HUES64 (cell line): ENCODE data around the gene LIPT2.

ENCODE experiments used
- H3K27ac ChIP-seq: 2 replicates; pipeline ENCODE4 v1.7.0; 2013; ENCODE audit warnings: low read depth, low read length, inconsistent platforms
- H3K27me3 ChIP-seq: 2 replicates; pipeline ENCODE4 v1.6.1; 2013; ENCODE audit warnings: mild to moderate bottlenecking, low read length; ENCODE audit not compliant: insufficient read depth
- H3K36me3 ChIP-seq: 2 replicates; pipeline ENCODE4 v1.6.1; 2013; ENCODE audit warnings: mild to moderate bottlenecking, low read length; ENCODE audit not compliant: insufficient read depth
- H3K4me1 ChIP-seq: 2 replicates; pipeline ENCODE4 v1.6.1; 2013; ENCODE audit warnings: mild to moderate bottlenecking, low read length, moderate library complexity; ENCODE audit not compliant: insufficient read depth
- H3K4me3 ChIP-seq: 2 replicates; pipeline ENCODE4 v1.5.1; 2013; ENCODE audit warnings: mild to moderate bottlenecking, low read length, moderate library complexity
- H3K9ac ChIP-seq: 2 replicates; pipeline ENCODE4 v1.6.1; 2013; ENCODE audit warnings: mild to moderate bottlenecking, low read depth, low read length
- H3K9me3 ChIP-seq: 2 replicates; pipeline ENCODE4 v1.6.1; 2013; ENCODE audit warnings: low read depth, low read length; ENCODE audit not compliant: insufficient read depth
- WGBS: fragments of 150-250, 120-280 bp; methylation state at CpG from one replicate; pipeline ENCODE4 v1.1.7; 2013; ENCODE audit warnings: missing lambda C conversion rate; 5-methylcytosine and 5-hydroxymethylcytosine counted together

LIPT2 gene

GRCh38 chr11:74449369-74449931 is 44.1 kb downstream of the LIPT2 start:
- H3K36me3 ChIP-seq: no peaks in the 10 kb centered on the region
- no peaks in the 10 kb centered on the region for H3K27me3 ChIP-seq
- H3K4me1 ChIP-seq: no peaks in the 10 kb centered on the region
- WGBS: 86% methylated on average over 2 of the region's 2 CpGs
- no peak overlapping the region for H3K4me3 ChIP-seq
- H3K9me3 ChIP-seq: no peaks in the 10 kb centered on the region
- H3K9ac ChIP-seq: no peak overlapping the region
- no peak overlapping the region for H3K27ac ChIP-seq

- no peak overlapping the region for H3K4me3 ChIP-seq
- H3K36me3 ChIP-seq: no peaks in the 10 kb centered on the region
Measured at GRCh38 chr11:74447720-74448119, 45.8 kb downstream of the LIPT2 start.

GRCh38 chr11:74446532-74446938 is 47.0 kb downstream of the LIPT2 start:
- 100% methylated on average over 1 of the region's 1 CpG for WGBS

More at GRCh38 chr11:74447720-74448119, 45.8 kb downstream of the LIPT2 start:
- H3K4me1 ChIP-seq: peaks cover 9% of the 10 kb centered on the region
- no peaks in the 10 kb centered on the region for H3K27me3 ChIP-seq
- no peaks in the 10 kb centered on the region for H3K9me3 ChIP-seq
- no peak overlapping the region for H3K27ac ChIP-seq
- no peak overlapping the region for H3K9ac ChIP-seq

GRCh38 chr11:74444173-74444826 is 49.2 kb downstream of the LIPT2 start:
- peaks cover 9% of the 10 kb centered on the region for H3K4me1 ChIP-seq
- H3K27me3 ChIP-seq: no peaks in the 10 kb centered on the region
- no peak overlapping the region for H3K4me3 ChIP-seq
- H3K27ac ChIP-seq: no peak overlapping the region
- no peaks in the 10 kb centered on the region for H3K36me3 ChIP-seq
- WGBS: 87% methylated on average over 5 of the region's 9 CpGs
- H3K9ac ChIP-seq: no peak overlapping the region
- H3K9me3 ChIP-seq: no peaks in the 10 kb centered on the region

More at GRCh38 chr11:74446532-74446938, 47.0 kb downstream of the LIPT2 start:
- Histone ChIP-seq H3K9me3 (no peaks in the 10 kb centered on the region), H3K9ac (no peak overlapping the region), H3K27ac (no peak overlapping the region), H3K4me3 (no peak overlapping the region), H3K4me1 (peaks cover 9% of the 10 kb centered on the region), H3K27me3 (no peaks in the 10 kb centered on the region), H3K36me3 (no peaks in the 10 kb centered on the region)

- Histone ChIP-seq H3K4me1 (peaks cover 9% of the 10 kb centered on the region), H3K27ac (no peak overlapping the region), H3K9ac (no peak overlapping the region), H3K9me3 (no peaks in the 10 kb centered on the region), H3K4me3 (no peak overlapping the region), H3K36me3 (no peaks in the 10 kb centered on the region), H3K27me3 (no peaks in the 10 kb centered on the region)
- 75% methylated on average over 8 of the region's 8 CpGs for WGBS
Measured at GRCh38 chr11:74443071-74443864, 50.3 kb downstream of the LIPT2 start.

GRCh38 chr11:74442636-74443035 is 50.9 kb downstream of the LIPT2 start:
- Histone ChIP-seq H3K9me3 (no peaks in the 10 kb centered on the region), H3K36me3 (no peaks in the 10 kb centered on the region), H3K9ac (no peak overlapping the region), H3K4me3 (no peak overlapping the region), H3K4me1 (peaks cover 9% of the 10 kb centered on the region), H3K27ac (no peak overlapping the region), H3K27me3 (no peaks in the 10 kb centered on the region)
- WGBS: 84% methylated on average over 3 of the region's 3 CpGs
